ENCODE data around the gene PTPRJ. TPM values are rescaled to one million over a fixed set of nuclear protein-coding genes. Genes with fewer than 3 reads are reported as not detected.

The PTPRJ gene
- total and polyA plus RNA-seq, 8 donors = 12.6 to 63.5 (median 16.6) TPM

DNA sequence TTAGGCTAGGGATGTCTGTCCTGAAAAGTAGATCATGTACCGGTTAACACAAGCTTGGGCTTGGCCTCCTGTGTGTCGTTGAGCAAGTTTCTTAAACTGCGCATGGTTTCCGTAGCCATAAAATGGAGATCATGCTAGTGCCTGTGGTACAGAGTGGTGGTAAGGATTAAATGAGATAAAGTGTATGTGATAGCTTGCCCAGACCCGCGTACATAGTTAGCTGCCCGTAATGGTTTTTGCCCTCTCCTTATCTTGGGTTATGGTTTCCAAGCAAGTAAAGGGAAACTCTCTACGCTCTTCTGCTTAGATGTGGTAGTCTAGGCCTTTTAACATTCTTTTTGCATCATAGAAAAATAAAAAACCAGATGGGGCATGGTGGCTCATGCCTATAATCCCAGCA lies 11.0 kb upstream of the PTPRJ start:
- no peaks in the 10 kb centered on the region for H3K27me3 ChIP-seq
- H3K9me3 ChIP-seq = no peaks in the 10 kb centered on the region
- intact Hi-C loops (cut with DNase I) = no loop called here
- no peak overlapping the region for H3K27ac ChIP-seq
- TF ChIP-seq, protein P1, sequence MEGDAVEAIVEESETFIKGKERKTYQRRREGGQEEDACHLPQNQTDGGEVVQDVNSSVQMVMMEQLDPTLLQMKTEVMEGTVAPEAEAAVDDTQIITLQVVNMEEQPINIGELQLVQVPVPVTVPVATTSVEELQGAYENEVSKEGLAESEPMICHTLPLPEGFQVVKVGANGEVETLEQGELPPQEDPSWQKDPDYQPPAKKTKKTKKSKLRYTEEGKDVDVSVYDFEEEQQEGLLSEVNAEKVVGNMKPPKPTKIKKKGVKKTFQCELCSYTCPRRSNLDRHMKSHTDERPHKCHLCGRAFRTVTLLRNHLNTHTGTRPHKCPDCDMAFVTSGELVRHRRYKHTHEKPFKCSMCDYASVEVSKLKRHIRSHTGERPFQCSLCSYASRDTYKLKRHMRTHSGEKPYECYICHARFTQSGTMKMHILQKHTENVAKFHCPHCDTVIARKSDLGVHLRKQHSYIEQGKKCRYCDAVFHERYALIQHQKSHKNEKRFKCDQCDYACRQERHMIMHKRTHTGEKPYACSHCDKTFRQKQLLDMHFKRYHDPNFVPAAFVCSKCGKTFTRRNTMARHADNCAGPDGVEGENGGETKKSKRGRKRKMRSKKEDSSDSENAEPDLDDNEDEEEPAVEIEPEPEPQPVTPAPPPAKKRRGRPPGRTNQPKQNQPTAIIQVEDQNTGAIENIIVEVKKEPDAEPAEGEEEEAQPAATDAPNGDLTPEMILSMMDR (IDR thresholded peaks at IDR 0.05) = no peak
- no peaks in the 10 kb centered on the region for H3K36me3 ChIP-seq
- DNase-seq (no peak), ATAC-seq (no peak)
- H3K4me1 ChIP-seq = peaks cover 0 to 11% of the 10 kb centered on the region in 2 donors
- H3K4me3 ChIP-seq = no peak overlapping the region

DNA sequence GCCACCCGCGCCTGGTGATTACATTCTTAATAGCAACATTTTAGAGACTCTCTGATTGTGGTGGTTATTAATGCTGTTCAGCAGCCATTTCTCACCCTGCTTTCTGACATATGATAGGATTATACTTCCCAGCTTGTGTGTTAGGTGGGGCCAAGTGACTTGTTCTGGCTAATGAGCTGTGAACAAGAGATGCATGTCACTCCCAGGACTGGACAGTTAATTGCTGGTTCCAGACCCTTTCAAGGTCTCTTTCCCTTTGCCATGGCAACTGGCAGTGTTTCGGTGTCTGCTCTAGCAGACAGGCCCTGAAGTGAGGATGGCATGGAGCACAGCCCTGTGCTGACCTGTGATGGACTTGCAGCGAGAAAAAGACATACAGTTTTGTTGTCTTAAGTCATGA lies 8.9 kb upstream of the PTPRJ start:
- ATAC-seq (no peak), DNase-seq (no peak)
- Histone ChIP-seq H3K27me3 (no peaks in the 10 kb centered on the region), H3K27ac (no peak overlapping the region), H3K4me1 (peaks cover 2 to 23% of the 10 kb centered on the region in 2 donors), H3K9me3 (no peaks in the 10 kb centered on the region), H3K4me3 (no peak overlapping the region), H3K36me3 (no peaks in the 10 kb centered on the region)
- TF ChIP-seq, protein P1 (IDR thresholded peaks at IDR 0.05) = no peak
- intact Hi-C loops (cut with DNase I) = no loop called here

DNA sequence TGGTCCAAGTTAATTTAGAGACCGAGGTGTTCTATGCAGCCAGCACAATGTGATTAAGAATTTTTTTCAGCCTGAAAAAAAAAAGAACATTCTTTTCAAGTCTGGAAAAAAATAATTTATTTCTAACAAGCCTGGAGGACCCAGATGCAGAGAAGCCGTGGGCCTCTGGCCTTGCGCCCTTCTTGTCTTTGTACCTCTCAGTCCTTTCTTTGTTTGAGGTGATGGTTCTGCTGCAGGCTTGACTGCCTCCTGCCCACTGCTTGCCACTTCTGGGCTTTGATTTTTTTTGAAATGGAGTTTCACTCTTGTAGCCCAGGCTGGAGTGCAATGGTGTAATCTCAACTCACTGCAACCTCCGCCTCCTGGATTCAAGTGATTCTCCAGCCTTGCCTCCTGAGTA lies 7.2 kb upstream of the PTPRJ start:
- no peak for ATAC-seq
- DNase-seq = no peak
- H3K27me3 ChIP-seq = no peaks in the 10 kb centered on the region
- no peaks in the 10 kb centered on the region for H3K9me3 ChIP-seq
- H3K27ac ChIP-seq = peak overlapping the region in 1 of 2 donors; percentile 57
- peaks cover 2 to 32% of the 10 kb centered on the region in 2 donors for H3K4me1 ChIP-seq
- no peaks in the 10 kb centered on the region for H3K36me3 ChIP-seq
- TF ChIP-seq, protein P1 (IDR thresholded peaks at IDR 0.05) = no peak
- H3K4me3 ChIP-seq = no peak overlapping the region
- intact Hi-C loops (cut with DNase I) = no loop called here

DNA sequence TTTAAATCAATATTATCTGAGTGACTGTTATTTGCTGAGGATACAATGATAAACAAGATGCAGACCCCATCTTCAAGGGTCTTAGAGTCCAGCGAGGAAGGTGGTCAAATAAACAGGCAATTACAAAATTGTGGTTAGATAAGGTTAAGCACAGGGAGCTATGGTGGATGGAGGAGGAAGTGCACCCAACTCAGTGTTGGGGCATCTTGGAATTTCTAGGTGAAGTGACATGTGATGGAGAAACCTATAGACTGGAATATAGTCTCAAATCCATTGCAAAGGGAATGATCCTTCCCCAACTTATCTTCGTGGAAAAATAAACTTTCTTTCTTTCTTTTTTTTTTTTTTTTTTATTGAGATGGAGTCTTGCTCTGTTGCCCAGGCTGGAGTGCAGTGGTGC lies 3.4 kb upstream of the PTPRJ start:
- Histone ChIP-seq H3K4me1 (peaks cover 7 to 51% of the 10 kb centered on the region in 2 donors), H3K27me3 (no peaks in the 10 kb centered on the region), H3K4me3 (no peak overlapping the region), H3K27ac (no peak overlapping the region), H3K9me3 (no peaks in the 10 kb centered on the region), H3K36me3 (no peaks in the 10 kb centered on the region)
- ATAC-seq (no peak), DNase-seq (no peak)
- TF ChIP-seq, protein P1 (IDR thresholded peaks at IDR 0.05) = no peak
- intact Hi-C loops (cut with DNase I) = no loop called here

DNA sequence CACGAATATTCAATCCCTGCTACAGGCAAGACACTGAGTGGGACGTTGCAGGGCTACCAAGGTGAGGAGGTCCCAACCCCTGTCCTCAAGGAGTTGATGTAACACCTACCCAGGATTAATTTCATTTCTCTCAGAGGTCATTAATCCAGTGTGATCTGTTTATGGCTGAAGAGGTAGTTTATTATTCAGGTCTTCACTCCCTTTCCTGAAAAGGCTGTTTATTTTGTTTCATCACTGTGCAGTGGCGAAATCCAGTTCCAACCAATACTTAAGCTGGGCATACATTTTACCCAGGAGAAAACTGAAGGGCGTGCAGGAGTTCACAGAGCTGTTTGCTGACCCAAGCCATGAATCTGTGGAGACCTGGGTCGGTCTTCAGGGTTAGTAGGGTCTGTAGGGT lies 2.7 kb upstream of the PTPRJ start:
- intact Hi-C loops (cut with DNase I) = no loop called here
- Histone ChIP-seq H3K36me3 (no peaks in the 10 kb centered on the region), H3K9me3 (no peaks in the 10 kb centered on the region), H3K4me3 (no peak overlapping the region), H3K27ac (peak overlapping the region in 1 of 2 donors; percentile 18), H3K4me1 (peaks cover 14 to 57% of the 10 kb centered on the region in 2 donors), H3K27me3 (no peaks in the 10 kb centered on the region)
- ATAC-seq (no peak), DNase-seq (no peak)
- TF ChIP-seq, protein P1 (IDR thresholded peaks at IDR 0.05) = no peak
